ENCODE measurements around the gene CENPL. TPM values are rescaled to one million over a fixed set of nuclear protein-coding genes. Genes with fewer than 3 reads are reported as not detected.

CENPL gene
- total RNA-seq, 1 donor from 2014 or later: 17.5 TPM

DNA sequence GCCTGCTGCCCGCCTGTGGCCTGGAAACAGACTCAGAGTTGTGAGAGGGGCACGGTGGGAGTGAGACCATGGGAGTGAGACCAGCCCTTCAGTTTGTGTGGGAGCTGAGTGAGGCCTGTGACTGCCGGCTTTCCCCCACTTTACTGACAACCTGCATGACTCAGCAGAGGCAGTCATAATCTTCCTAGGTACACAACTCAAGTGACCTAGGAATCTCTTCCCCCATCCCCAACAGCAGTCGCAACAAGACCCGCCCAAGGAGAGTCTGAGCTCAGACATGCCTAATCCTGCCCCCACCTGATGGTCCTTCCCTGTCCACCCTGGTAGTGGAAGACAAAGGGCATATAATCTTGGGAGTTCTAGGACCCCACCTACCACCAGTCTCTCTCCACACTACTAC lies 65.7 kb downstream of the CENPL start:
- no peak for DNase-seq (ENCODE audit: low read depth, low spot score)

- DNase-seq (ENCODE audit: low read depth, low spot score): no peak
Observed at GRCh38 chr1:173758110-173758509, 66.6 kb downstream of the CENPL start.

GRCh38 chr1:173757666-173758065 lies 67.0 kb downstream of the CENPL start:
- no peak for DNase-seq (ENCODE audit: low read depth, low spot score)

DNA sequence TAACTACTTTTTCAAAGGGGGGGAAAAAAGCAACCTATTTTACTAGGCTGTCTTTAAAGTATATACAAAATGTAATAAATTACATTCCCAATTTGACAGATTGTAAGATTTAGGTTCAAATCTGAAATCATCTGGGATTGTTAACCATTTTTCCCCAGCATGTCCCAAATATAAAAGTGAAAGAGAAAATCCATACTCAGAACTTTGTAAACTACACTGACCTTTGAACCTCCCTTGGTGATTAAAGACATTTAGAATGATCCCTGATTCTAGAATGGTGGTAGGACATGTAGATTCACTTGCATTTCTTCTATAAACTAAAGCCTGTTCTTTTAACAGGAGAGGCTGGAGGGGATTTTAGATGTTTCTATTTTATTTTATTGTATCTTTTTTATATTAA lies 70.9 kb downstream of the CENPL start:
- DNase-seq (ENCODE audit: low read depth, low spot score): no peak

Other genes starting within 250 kb of the CENPL start
- gene SLC9C2, start 221.8 kb downstream of the CENPL start, total RNA-seq: not detected in 2 replicates
- gene TEX50, start 189.5 kb downstream of the CENPL start, total RNA-seq: not detected in 2 replicates
- gene ANKRD45, start 155.0 kb downstream of the CENPL start, total RNA-seq: 0.20 and 0.49 TPM in 2 replicates
- 34.1 and 48.8 TPM in 2 replicates for gene KLHL20, start 109.9 kb downstream of the CENPL start, total RNA-seq
- gene DARS2, start 210 bp downstream of the CENPL start, total RNA-seq: 18.7 and 34.6 TPM in 2 replicates
- 244 and 416 TPM in 2 replicates for gene GAS5, start 43.1 kb upstream of the CENPL start, total RNA-seq
- 3.6 and 5.6 TPM in 2 replicates for gene ZBTB37, start 43.5 kb upstream of the CENPL start, total RNA-seq
- gene SERPINC1, start 92.4 kb upstream of the CENPL start, total RNA-seq: 0.14 TPM in 1 of 2 replicates, not detected in the other
- 15.9 and 25.6 TPM in 2 replicates for gene RC3H1, start 197.5 kb upstream of the CENPL start, total RNA-seq

Measured in pulmonary artery endothelial cell (primary cell).